GM20431 (cell line): ENCODE data around the gene MYL5.
"Not testable (repeated sequence)": the region's sequence is repeated elsewhere in the genome, so short reads cannot be mapped to it uniquely, and the experiment has no call there.

Experiments
- in situ Hi-C: fragments of 300-500 bp; cut with MseI, MboI; formaldehyde crosslinking; loops from one replicate; pipeline ENCODE4 v1.15.0; 2020; ENCODE audit warnings: low sequenced_read_pairs; ENCODE audit not compliant: unreplicated experiment

Gene MYL5

DNA sequence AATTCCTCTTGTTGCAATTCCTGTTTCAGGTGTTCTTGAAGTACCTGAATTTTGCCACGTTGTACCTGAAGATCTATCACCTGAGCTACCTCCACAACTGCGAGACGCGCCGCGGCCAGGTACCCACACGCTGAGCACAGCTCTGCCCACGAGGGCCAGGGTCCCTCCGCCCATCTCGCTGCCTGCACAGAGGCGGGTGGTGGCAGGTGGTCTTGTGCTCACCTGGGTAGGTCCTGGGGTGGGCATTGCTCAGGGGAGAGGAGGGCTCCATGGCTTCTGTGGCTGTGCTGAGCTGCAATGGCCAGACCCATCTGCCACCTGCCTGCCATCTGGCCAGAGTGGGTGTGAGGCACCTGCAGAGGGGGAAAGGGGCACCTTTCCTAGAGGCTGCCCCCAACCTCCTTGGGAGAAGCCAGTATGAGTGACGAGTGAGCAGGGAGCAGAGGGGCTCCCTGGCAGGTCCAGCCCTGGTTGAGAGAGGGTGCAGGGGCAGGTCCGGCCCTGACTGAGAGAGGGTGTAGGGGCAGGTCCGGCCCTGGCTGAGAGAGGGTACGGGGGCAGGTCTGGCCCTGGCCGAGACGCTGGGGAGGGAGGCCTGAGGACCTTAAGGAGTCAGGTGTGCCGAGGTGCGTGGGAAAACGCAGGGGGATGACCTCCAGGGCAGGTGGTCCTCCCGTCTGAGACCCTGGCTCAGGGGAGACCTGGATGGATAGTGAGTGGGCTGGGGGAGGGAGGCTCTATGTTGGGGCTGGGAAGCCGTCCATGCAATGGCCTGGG lies 38.3 kb upstream of the MYL5 start:
- in situ Hi-C loops, result no loop called here

DNA sequence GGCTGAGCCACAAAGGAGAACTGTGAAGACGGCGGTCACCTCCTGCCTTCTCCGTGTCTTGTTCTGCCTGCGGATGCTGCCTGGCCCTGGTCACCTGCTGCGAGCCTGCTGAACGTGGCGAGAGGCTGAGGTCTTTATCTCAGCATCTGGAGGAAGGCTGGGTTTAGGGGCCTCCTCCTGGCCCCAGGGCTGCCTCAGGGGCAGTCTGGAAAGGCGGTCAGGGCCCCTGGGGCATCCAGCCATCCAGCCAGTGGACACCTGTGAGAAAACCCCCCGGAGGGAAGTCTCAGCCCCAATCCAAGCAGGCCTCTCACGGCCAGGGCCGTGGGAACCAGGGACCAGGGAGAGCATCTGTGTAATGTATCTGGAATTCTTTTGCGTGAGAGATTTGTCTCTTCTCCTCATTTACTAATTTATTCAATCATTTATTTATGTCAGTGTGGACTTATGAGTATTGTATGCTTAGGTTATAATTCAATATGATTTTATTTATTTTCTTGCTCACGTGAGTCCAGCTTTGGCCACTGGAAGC lies 37.6 kb upstream of the MYL5 start:
- in situ Hi-C loops, result no loop called here

DNA sequence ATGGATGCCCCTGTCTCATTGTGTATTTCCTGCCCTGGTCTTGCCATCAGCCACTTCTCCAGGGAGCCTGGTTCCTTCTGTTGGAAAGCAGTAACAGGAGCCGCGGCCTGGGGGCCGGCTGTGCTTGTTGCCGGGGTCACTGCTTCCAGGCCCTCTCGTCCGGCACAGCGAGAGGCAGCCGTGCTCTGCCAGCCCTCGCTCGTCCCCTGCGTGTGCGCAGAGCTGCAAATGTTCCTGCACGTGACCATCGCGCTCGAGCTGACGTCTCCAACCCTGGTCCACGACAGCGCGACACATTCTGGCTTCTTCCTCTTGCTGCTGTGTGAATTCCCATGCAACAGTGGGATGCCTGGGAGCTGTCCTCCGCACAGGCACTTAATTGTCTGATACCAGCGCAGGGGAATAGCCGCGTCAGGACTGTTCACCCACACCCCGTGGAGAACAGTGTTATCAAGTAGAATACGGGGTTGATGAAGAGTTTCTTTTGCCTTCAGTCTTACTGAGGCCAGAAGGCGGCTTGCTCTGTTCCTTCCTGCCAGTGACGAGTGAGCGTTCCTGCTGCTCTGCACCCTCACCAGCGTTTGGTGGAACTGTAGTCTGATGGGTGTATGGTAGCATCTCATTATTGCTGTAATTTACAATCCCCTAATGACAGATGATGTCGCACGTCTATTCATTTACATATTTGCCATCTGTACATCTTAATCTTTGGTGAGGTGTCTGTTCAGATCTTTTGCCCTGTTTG lies 36.6 kb upstream of the MYL5 start:
- in situ Hi-C loops, result no loop called here

DNA sequence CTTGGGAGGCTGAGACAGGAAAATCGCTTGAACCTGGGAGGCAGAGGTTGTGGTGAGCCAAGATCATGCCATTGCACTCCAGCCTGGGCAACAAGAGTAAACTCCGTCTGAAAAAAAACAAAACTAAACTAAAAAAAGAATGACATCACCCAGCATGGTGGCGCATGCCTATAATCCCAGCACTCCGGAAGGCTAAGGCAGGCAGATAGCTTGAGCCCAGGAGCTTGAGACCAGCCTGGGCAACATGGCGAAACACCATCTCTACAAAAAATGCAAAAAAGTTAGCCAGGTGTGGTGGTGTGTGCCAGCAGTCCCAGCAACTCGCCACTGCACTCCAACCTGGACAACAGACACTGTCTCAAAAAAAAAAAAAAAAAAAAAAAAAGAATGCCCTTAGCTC lies 32.0 kb upstream of the MYL5 start:
- in situ Hi-C loops, result not testable (repeated sequence)

DNA sequence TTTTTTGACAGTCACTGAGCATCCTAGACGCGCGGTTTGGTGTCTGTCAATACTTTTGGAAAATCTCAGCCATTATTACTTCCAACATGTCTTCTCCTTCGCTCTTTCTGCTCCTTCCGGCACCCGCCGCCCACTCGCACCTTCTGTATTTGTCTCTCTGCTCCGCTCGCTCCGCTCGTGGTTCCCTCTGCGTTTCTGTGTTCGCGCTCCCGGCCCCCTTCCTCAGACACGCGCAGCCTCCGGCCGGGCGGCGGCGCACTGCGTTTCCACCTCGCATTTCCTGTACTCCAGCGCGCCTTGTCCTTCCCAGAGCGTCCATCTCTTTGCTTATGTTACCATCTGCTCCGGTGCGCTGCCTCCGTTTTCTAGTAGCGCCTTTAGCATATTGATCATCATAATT lies 27.9 kb upstream of the MYL5 start:
- in situ Hi-C loops, result no loop called here

DNA sequence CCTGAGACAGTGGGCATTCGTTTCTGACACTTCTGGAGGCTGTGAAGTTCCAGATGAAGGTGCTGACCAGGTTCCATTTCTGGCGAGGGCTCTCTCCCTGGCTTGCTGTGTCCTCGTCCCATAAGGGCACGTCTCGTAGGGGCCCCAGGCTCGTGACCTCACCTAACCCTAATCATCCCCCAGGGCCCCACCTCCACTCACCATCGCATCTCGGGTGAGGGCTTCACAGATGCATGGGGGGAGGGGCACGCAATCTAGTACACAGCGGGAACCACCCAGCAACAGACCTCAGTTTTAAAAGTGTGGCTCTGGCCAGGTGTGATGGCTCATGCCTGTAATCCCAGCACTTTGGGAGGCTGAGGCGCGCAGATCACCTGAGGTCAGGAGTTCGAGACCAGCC lies 26.9 kb upstream of the MYL5 start:
- in situ Hi-C loops, result no loop called here

DNA sequence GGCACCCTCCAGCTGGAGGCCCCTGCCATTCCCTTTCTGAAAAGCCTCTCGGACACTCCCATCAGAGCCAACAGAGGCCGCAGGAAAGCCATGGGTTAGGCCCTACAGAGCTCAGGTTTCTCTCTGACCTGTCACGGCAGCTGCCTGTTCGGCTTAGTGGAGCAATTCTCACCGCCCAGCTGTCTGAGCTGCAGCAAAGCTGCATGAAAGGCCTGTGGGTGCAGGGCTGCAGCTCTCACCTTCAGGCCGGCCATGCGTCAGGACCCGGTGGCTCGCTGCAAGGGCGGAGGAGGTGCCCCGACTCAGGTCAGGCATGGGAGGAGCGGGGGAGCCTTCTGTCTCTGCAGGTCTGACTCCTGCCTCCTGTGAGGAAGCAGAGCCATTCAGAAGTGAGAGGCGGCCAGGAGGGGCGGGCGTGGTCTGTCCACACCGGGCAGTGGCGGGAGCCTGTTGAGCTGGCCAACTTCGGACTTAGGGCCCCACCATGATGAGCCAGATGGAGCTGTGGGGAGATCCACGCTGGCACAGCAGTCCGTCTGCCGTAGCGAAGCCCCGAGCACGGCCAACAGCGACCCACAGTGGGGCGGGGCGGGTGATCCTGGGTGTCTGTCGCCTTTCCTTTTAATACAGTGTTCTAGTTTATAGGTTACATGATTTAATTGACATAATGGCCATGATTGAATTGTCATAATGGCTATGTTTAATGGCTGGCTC lies 25.6 kb upstream of the MYL5 start:
- in situ Hi-C loops, result no loop called here

DNA sequence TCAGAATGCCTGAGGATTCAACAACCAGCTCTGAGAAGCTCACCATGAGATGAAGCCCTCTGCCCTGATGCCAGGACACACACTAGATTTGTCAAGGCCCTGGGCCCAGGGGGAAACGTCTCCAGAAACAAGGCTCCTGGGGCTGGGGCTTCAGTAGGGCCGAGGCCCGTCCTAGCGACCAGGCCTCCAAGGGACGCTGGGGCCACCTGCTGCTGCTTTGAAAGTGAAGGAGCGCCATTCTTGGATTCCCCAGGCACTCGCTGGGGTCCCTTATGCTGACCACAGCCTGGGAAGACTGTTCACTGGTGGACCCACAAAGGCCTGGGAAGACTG lies 25.1 kb upstream of the MYL5 start:
- in situ Hi-C loops, result no loop called here

DNA sequence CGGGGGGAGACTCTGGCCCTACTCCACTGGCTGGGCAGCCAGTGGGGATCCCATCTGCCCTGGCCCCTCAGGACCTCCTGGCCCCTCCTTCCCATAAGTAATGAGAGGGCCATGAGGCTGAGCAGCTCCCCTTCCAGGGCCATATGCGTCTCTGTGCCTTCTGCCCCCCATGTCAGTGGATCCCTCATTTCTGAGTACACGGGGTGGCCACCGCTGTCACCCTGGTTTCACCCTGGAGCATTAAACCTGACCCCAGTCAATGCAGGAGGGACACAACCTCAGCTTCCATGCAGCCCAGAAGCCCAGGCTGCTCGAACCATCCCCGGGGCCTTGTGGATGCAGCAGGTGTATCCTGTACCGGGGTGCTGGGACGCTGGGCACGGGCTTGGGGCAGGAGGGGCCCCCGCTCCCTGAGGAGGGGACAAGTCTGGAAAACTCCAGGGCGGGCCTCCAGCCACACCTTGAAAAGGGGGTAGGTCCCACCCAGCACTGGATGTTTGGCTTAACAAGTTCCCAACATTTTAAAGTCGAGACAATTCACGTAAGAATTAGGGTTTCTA lies 24.5 kb upstream of the MYL5 start:
- in situ Hi-C loops, result no loop called here

DNA sequence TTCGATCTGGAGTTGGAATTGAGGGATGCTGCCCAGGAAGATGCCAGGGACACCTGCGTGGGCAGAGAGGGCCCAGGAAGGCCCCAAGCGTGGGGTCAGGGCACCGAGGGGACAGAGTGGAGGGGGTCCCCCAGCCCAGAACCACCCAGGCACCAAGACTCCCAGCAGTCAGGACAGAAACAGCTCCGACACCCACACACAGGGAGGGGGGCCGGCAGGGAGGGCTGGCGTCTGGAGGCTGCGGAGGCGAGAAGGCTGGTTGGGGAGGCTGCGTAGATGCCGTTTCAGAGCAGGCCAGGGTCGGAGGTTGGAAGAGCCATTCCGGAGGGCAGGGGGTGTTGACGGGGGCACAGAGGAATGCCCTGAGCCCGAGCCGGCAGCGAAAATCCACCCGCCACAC lies 23.9 kb upstream of the MYL5 start:
- in situ Hi-C loops, result no loop called here

DNA sequence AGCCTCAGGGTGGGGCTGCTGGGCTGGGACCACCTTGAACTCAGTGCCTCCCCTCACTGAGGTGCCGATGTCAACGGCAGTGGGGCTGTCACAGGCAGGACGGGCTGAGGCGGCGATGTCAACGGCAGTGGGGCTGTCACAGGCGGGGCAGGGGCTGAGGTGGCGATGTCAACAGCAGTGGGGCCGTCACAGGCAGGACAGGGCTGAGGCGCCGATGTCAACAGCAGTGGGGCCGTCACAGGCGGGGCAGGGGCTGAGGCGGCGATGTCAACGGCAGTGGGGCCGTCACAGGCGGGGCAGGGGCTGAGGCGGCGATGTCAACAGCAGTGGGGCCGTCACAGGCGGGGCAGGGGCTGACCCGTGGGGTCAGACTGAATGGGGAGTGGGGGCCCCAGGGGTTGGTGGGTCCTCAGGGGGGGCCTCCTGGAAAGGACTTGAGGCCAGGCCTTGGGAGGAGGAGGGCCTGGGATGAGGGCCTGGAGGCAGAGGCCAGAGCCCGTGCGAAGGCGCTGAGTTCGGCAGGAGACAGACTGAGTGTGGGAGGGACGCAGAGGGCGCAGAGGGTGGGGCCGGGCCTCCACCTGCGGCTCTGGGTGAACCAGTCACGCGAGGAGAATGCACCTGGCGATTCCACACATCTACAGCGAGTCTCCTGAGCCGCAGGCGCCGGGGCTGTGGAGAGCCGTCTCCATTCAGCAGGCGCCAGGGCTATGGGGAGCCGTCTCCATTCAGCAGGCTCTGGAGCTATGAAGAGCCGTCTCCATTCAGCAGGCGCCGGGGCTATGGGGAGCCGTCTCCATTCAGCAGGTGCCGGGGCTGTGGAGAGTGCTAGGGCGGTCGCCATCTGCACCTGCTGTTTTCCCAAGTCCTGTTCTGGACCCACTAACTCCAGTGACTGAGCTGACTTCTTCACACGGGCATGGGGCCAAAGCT lies 23.1 kb upstream of the MYL5 start:
- in situ Hi-C loops, result no loop called here

DNA sequence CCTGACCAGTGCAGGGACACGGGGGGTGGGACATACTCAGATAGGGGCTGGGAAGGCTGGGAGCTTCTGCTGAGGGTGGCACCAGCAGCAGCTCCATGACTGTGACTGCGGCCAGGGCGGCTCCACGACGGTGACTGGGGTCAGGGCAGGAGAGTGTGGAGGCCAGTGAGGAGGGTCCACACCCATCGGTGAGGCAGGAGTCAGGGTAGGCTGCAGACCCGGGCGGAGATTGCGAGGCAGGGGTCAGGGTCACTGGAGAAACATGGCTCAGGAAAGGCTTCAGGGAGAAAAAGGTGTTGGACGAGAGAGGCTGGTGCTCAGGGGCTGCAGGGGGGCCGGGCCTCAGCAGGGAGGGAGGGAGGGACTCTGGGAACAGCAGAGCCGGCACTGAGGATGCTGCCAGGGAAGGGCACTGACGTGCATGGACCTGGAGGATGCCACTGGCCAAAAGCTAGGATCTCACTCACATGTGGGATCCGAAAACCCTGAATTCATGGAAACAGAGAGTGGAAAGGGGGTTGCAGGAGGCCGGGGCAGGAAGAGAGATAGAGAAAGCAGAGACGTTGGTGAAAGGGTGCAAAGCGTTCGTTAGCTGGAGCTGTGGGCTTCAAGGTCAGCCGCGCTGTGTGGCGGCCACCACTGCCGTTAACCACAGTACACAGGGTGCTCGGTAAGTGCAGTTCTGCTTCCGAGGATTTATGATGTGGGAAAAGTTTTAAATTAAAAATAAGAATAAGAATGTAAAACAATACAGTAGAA lies 22.3 kb upstream of the MYL5 start:
- in situ Hi-C loops, result no loop called here

DNA sequence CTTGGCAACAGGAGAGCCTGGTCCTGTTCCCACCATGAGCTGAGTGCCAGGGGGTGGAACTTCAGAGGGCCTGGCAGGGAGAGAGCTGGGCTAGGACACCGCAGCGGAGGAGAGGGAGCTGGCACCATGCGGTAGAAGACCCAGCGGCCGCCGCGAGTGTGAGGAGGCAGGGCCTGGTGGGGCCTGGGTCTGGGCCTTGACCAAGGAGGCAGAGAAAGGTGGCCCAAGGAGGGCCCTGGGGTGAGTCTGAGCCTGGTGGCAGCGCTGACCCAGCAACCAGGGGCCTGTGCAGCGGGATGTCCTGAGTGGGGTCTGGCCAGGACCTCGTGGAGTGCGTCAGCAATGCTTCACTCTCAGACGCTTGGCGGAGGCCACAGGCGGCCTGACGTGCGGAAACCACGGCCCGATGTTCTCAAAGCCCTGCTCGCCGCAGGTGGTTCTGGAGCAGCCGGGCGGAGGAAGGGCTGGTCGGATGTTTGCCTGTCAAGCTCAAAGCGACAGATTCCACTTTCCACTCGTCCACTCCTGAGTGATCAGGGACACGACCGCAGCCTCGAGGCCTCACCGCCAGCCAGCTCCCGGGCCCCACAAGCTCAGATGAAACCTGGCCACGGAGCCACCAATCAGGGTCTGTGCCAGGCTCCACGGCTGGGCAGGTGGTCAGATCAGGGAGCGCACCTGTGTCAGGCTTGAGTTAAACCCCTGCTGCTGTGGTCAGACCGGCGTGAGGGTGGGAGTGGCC lies 21.1 kb upstream of the MYL5 start:
- in situ Hi-C loops, result no loop called here

DNA sequence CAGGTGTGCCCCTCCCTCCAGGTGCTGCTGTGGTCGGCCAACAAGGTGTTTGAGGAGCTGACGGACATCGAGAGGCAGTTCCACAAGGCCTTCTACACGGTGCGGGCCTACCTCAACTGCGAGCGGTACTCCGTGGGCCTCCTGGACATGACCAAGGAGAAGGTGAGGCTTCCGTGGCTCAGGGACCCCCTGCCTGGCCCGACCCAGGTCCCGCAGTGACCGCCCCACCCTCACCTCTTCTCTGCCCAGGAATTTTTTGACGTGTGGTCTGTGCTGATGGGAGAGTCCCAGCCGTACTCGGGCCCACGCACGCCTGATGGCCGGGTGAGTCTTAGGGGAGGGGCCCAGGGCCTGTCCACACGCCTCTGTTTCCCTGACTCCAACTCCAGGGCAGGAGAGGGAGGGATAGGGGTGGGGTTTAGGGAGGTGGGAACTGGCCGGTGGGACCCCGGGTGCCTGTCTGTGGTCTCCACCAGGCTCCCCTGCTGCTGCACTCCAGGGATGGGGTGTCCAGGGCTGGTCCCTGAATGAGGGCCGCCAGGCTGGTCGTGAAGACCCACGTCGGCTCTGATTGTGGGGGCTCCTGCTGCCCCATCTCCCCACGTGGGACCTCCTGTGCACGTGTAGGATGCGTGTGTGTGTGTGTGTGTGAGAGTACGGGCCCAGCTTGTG lies 20.4 kb upstream of the MYL5 start:
- in situ Hi-C loops, result no loop called here

DNA sequence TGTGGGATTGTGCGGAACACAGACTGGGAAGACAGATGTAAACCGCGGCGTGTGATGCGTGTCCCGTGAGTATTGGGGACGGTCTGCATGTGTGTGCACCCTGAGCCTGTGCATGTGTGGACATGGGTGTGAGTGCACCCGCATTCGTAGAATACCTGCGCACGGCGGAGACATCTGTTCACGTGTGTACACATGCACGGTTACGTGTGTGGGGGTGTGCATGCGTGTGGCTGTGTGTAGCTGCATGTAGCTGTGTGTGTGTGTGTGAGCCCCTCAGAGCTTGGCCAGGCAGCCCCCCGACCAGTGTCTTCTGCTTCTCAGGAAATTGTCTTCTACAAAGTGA lies 19.9 kb upstream of the MYL5 start:
- in situ Hi-C loops, result no loop called here

DNA sequence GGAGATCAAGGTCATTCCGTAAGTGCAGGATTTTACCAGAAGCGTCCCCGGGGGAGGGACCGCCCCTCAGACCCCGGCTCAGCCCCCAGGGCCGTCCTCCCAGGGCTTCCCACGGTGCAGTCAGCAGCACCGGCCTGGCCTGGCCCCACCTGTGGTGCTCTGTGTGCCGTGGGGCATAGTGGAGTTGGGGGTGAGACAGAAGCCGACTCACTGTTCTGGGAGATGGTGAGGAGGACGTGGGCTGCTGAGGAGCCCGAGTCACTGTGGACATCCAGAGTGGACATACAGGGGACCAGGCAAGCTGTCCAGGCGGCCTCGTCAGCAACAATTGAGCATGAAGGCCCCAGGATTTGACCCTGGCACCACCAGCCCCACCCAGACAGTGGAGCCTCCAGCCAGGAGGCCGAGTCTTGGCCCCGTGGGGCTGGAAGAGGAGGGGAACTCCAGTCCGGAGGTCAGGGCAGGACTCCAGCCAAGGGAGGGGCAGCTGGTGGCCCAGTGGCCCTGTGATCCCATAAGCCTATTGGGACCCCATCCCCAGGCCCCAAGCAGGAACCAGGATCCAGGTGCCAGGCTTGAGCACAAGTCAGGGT lies 19.4 kb upstream of the MYL5 start:
- in situ Hi-C loops, result no loop called here

DNA sequence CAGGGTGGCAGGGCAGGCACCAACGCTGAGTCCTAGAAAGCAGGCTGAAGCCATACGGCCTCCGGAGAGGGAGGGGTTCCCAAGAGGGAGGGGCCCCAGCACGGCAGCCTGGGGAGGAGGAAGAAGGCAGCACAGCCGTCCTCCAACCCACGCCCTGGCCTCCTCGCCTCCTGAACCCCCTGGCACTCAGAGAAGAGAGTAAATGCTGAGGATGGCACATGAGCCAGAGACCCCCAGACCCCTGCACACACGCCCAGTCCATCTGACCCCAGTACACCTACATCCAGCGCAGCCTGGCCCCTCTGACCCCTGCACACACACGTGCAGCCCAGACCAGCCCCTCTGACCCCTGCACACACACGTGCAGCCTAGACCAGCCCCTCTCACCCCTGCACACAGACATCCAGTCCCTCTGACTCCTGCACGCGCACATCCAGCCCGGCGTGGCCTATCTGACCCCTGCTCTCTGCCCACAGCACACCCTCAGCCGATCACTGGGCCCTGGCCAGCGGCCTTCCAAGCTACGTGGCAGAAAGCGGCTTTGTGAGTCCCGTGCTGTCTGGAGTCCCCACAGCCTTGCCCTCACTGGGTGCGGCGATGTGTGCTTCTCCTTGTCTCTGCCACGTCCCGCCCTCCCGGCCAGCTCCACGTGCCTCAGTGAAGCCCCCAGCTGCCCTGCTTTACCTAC lies 18.7 kb upstream of the MYL5 start:
- in situ Hi-C loops, result no loop called here
